Peyer's patch (tissue), 4 donors: Measurements from ENCODE around the gene QSER1.

Experiments used
- POLR2A ChIP-seq, 2 donors: fragments of 450-650 bp; IDR thresholded peaks; one replicate each; pipeline ENCODE4 v1.5.1; 2017; ENCODE audit warnings: antibody characterized with exemption in 2 of 2, mild to moderate bottlenecking in 2 of 2, moderate library complexity in 2 of 2
- TF ChIP-seq, protein P1 (sequence below), 6 experiments: fragments of 450-650 bp in 4 of 6; fragments of 200-600 bp in 2 of 6; sonication (generic) in 1 of 6; IDR thresholded peaks; one replicate each; pipeline ENCODE4 v1.5.1; 2017 to 2019; ENCODE audit warnings: antibody characterized with exemption in 6 of 6, mild to moderate bottlenecking in 3 of 6, moderate library complexity in 1 of 6

DNA sequence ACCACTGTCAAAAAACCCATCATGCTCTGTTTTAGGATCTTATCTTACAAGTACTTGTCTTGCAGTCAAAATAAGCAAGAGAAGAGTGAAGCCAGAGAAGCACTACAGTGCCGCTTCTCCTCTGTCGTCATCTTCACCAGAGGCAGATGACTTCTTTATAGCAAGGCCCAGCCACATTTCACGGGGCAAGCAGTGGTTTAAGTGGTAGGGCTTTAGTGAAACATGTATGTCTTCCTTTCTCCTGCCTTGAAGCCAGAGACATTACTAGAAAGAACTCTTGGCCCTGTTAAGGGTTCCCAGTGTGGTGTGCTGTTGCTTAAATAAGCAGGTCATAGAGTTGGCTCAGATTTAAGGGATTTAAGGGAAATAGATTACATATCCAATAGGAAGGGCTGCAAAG is 80.2 kb downstream of the QSER1 start:
- TF ChIP-seq, protein P1, sequence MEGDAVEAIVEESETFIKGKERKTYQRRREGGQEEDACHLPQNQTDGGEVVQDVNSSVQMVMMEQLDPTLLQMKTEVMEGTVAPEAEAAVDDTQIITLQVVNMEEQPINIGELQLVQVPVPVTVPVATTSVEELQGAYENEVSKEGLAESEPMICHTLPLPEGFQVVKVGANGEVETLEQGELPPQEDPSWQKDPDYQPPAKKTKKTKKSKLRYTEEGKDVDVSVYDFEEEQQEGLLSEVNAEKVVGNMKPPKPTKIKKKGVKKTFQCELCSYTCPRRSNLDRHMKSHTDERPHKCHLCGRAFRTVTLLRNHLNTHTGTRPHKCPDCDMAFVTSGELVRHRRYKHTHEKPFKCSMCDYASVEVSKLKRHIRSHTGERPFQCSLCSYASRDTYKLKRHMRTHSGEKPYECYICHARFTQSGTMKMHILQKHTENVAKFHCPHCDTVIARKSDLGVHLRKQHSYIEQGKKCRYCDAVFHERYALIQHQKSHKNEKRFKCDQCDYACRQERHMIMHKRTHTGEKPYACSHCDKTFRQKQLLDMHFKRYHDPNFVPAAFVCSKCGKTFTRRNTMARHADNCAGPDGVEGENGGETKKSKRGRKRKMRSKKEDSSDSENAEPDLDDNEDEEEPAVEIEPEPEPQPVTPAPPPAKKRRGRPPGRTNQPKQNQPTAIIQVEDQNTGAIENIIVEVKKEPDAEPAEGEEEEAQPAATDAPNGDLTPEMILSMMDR (IDR thresholded peaks at IDR 0.05): no peak
- no peak for TF ChIP-seq POLR2A (IDR thresholded peaks at IDR 0.05)
